ENCODE data around the gene ZNF225. TPM values are rescaled to one million over a fixed set of nuclear protein-coding genes. Genes with fewer than 3 reads are reported as not detected.

ZNF225 gene
- total RNA-seq, 2 donors from 2014 or later: 2.2 to 8.3 TPM

GRCh38 chr19:44176590-44176989 is 63.4 kb downstream of the ZNF225 start:
- Histone ChIP-seq H3K27me3 (replicated peaks; ENCODE audit: insufficient read depth) (no peaks in the 10 kb centered on the region), H3K4me3 (no peak overlapping the region)
- TF ChIP-seq CTCF (IDR thresholded peaks at IDR 0.05): no peak

GRCh38 chr19:44180968-44181367 is 67.8 kb downstream of the ZNF225 start:
- no peak overlapping the region for H3K4me3 ChIP-seq
- no peak for DNase-seq (ENCODE audit: low spot score)
- TF ChIP-seq CTCF (IDR thresholded peaks at IDR 0.05): no peak

More at GRCh38 chr19:44176590-44176989, 63.4 kb downstream of the ZNF225 start:
- peaks cover 57% of the 10 kb centered on the region for H3K36me3 ChIP-seq
- no peak for ATAC-seq (ENCODE audit: insufficient number of reproducible peaks, low FRiP score, low read depth)
- no peaks in the 10 kb centered on the region for H3K4me1 ChIP-seq (ENCODE audit: control insufficient read depth in 1 of 2, low read depth in 2 of 2)
- peaks cover 91% of the 10 kb centered on the region for H3K9me3 ChIP-seq
- H3K27ac ChIP-seq: no peak overlapping the region
- DNase-seq (ENCODE audit: low spot score): no peak

GRCh38 chr19:44182145-44182544 is 68.9 kb downstream of the ZNF225 start:
- Histone ChIP-seq H3K36me3 (peaks cover 3% of the 10 kb centered on the region), H3K27me3 (replicated peaks; ENCODE audit: insufficient read depth) (no peaks in the 10 kb centered on the region), H3K9me3 (peaks cover 74% of the 10 kb centered on the region), H3K4me1 (ENCODE audit: control insufficient read depth in 1 of 2, low read depth in 2 of 2) (no peaks in the 10 kb centered on the region), H3K27ac (no peak overlapping the region), H3K4me3 (no peak overlapping the region)
- ATAC-seq (ENCODE audit: insufficient number of reproducible peaks, low FRiP score, low read depth) (no peak), DNase-seq (ENCODE audit: low spot score) (no peak)
- TF ChIP-seq CTCF (IDR thresholded peaks at IDR 0.05): no peak

More at GRCh38 chr19:44180968-44181367, 67.8 kb downstream of the ZNF225 start:
- H3K27me3 ChIP-seq (replicated peaks; ENCODE audit: insufficient read depth): no peaks in the 10 kb centered on the region
- H3K36me3 ChIP-seq: peaks cover 14% of the 10 kb centered on the region
- no peak overlapping the region for H3K27ac ChIP-seq
- peaks cover 82% of the 10 kb centered on the region for H3K9me3 ChIP-seq
- no peaks in the 10 kb centered on the region for H3K4me1 ChIP-seq (ENCODE audit: control insufficient read depth in 1 of 2, low read depth in 2 of 2)
- no peak for ATAC-seq (ENCODE audit: insufficient number of reproducible peaks, low FRiP score, low read depth)

Other genes with a start within 250 kb of the ZNF225 start
- 1 to 10 TPM in 1 of 2 donors, not detected in 1; 2.7 TPM for gene ZNF404, start 229.4 kb upstream of the ZNF225 start, total RNA-seq
- gene ZNF45, start 178.1 kb upstream of the ZNF225 start, total RNA-seq: 10 to 100 TPM in 1 of 2 donors, 1 to 10 TPM in 1; 8.1 to 16.9 TPM
- gene ZNF221, start 162.2 kb upstream of the ZNF225 start, total RNA-seq: 10 to 100 TPM in 1 of 2 donors, 1 to 10 TPM in 1; 5.8 to 11.9 TPM
- gene ZNF155, start 129.2 kb upstream of the ZNF225 start, total RNA-seq: 10 to 100 TPM in 1 of 2 donors, 1 to 10 TPM in 1; 2.0 to 15.2 TPM
- gene ZNF230, start 110.4 kb upstream of the ZNF225 start, total RNA-seq: 1 to 10 TPM; 7.3 to 7.9 TPM
- 1 to 10 TPM; 1.8 to 4.7 TPM for gene ZNF222, start 88.0 kb upstream of the ZNF225 start, total RNA-seq
- 1 to 10 TPM; 2.0 to 6.6 TPM for gene ZNF223, start 61.4 kb upstream of the ZNF225 start, total RNA-seq
- gene ZNF284, start 41.2 kb upstream of the ZNF225 start, total RNA-seq: 1 to 10 TPM; 2.0 to 2.1 TPM
- 10 to 100 TPM; 33.7 to 34.9 TPM for gene ZNF224, start 19.0 kb upstream of the ZNF225 start, total RNA-seq
- gene ZNF234, start 28.2 kb downstream of the ZNF225 start, total RNA-seq: 1 to 10 TPM; 6.4 to 8.7 TPM
- 10 to 100 TPM in 1 of 2 donors, 1 to 10 TPM in 1; 9.7 to 14.6 TPM for gene ZNF226, start 51.7 kb downstream of the ZNF225 start, total RNA-seq
- gene ZNF227, start 99.1 kb downstream of the ZNF225 start, total RNA-seq: 10 to 100 TPM; 13.9 to 17.8 TPM
- under 1 TPM; 0.21 to 0.81 TPM for gene ZNF233, start 146.5 kb downstream of the ZNF225 start, total RNA-seq
- 10 to 100 TPM in 1 of 2 donors, 1 to 10 TPM in 1; 6.9 to 12.6 TPM for gene ZNF235, start 191.6 kb downstream of the ZNF225 start, total RNA-seq
- gene ZNF112, start 243.3 kb downstream of the ZNF225 start, total RNA-seq: 1 to 10 TPM; 4.7 to 5.0 TPM